Measurements from ENCODE around the gene KRTAP12-3. TPM values are rescaled to one million over a fixed set of nuclear protein-coding genes. Genes with fewer than 3 reads are reported as not detected.
"Not testable (repeated sequence)": the region's sequence is repeated elsewhere in the genome, so short reads cannot be mapped to it uniquely, and the experiment has no call there.

The KRTAP12-3 gene
- total and polyA plus RNA-seq, 8 donors = not detected

- Histone ChIP-seq H3K9me3 (peaks cover 0 to 41% (median 32%) of the 10 kb centered on the region in 4 donors), H3K4me1 (no peaks in the 10 kb centered on the region), H3K36me3 (no peaks in the 10 kb centered on the region), H3K4me3 (no peak overlapping the region), H3K27me3 (peaks cover 0 to 50% (median 29%) of the 10 kb centered on the region in 3 donors), H3K27ac (no peak overlapping the region)
- peak in 1 of 2 donors; percentile 23 for DNase-seq
- TF ChIP-seq EP300 (IDR thresholded peaks at IDR 0.05) = no peak
- TF ChIP-seq POLR2A (IDR thresholded peaks at IDR 0.05) = no peak
- no peak for TF ChIP-seq POLR2AphosphoS5 (IDR thresholded peaks at IDR 0.05)
- TF ChIP-seq, protein P1, sequence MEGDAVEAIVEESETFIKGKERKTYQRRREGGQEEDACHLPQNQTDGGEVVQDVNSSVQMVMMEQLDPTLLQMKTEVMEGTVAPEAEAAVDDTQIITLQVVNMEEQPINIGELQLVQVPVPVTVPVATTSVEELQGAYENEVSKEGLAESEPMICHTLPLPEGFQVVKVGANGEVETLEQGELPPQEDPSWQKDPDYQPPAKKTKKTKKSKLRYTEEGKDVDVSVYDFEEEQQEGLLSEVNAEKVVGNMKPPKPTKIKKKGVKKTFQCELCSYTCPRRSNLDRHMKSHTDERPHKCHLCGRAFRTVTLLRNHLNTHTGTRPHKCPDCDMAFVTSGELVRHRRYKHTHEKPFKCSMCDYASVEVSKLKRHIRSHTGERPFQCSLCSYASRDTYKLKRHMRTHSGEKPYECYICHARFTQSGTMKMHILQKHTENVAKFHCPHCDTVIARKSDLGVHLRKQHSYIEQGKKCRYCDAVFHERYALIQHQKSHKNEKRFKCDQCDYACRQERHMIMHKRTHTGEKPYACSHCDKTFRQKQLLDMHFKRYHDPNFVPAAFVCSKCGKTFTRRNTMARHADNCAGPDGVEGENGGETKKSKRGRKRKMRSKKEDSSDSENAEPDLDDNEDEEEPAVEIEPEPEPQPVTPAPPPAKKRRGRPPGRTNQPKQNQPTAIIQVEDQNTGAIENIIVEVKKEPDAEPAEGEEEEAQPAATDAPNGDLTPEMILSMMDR (IDR thresholded peaks at IDR 0.05) = no peak
- intact Hi-C loops (cut with DNase I; ENCODE audit: low total_unique reads) = no loop called here
- WGBS, 5 donors = 40 to 75% (median 74%) methylated on average over 14 of the region's 14 CpGs
Measured at GRCh38 chr21:44643741-44644310, 13.9 kb upstream of the KRTAP12-3 start.

- H3K36me3 ChIP-seq = no peaks in the 10 kb centered on the region
- intact Hi-C loops (cut with DNase I; ENCODE audit: low total_unique reads) = no loop called here
- H3K27me3 ChIP-seq = peaks cover 0 to 49% (median 21%) of the 10 kb centered on the region in 3 donors
- TF ChIP-seq, protein P1 (IDR thresholded peaks at IDR 0.05) = no peak
- TF ChIP-seq POLR2AphosphoS5 (IDR thresholded peaks at IDR 0.05) = no peak
- TF ChIP-seq POLR2A (IDR thresholded peaks at IDR 0.05) = no peak
- no peak for TF ChIP-seq EP300 (IDR thresholded peaks at IDR 0.05)
- H3K9me3 ChIP-seq = peaks cover 0 to 41% (median 32%) of the 10 kb centered on the region in 4 donors
- no peak overlapping the region for H3K27ac ChIP-seq
- no peak for DNase-seq
- H3K4me3 ChIP-seq = no peak overlapping the region
- 40 to 51% (median 47%) methylated on average over 2 of the region's 2 CpGs for WGBS, 5 donors
- no peaks in the 10 kb centered on the region for H3K4me1 ChIP-seq
Measured at GRCh38 chr21:44644878-44645277, 12.9 kb upstream of the KRTAP12-3 start.

- peaks cover 0 to 27% (median 18%) of the 10 kb centered on the region in 4 donors for H3K9me3 ChIP-seq
- intact Hi-C loops (cut with DNase I; ENCODE audit: low total_unique reads); H3K36me3 ChIP-seq; H3K4me3 ChIP-seq; H3K27ac ChIP-seq; H3K4me1 ChIP-seq: not testable (repeated sequence)
- H3K27me3 ChIP-seq = peaks cover 0 to 33% (median 21%) of the 10 kb centered on the region in 3 donors
- peak in 1 of 2 donors; percentile 13 for DNase-seq
- WGBS, 5 donors = 62 to 77% (median 72%) methylated on average over 11 to 21 of the region's 21 CpGs
Measured at GRCh38 chr21:44646366-44647221, 11.1 kb upstream of the KRTAP12-3 start, which contains the start of gene KRTAP10-11. Gene KRTAP10-11, plus strand, starts transcription at chr21:44646414. Its CDS starts 45 bp downstream, at chr21:44646459.

DNA sequence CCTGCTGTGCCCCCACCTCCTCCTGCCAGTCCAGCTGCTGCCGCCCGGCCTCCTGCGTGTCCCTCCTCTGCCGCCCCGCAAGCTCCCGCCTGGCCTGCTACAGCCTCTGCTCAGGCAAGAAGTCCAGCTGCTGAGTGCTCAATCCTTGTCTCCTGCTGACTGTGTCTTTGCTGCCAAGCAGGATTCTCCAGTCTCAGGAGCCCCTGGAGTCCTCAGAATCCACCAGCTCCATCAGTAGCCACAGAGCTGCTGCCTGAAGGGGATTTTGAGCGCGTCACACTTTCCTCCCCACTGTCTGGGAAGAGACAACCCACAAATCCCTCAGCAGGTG lies 10.5 kb upstream of the KRTAP12-3 start:
- Histone ChIP-seq H3K4me1 (no peaks in the 10 kb centered on the region), H3K9me3 (peaks cover 0 to 26% (median 17%) of the 10 kb centered on the region in 4 donors), H3K27me3 (peaks cover 0 to 33% (median 21%) of the 10 kb centered on the region in 3 donors), H3K4me3 (no peak overlapping the region), H3K27ac (no peak overlapping the region), H3K36me3 (no peaks in the 10 kb centered on the region)
- DNase-seq = peak in 1 of 2 donors; percentile 10
- intact Hi-C loops (cut with DNase I; ENCODE audit: low total_unique reads) = no loop called here
- 40 to 57% (median 52%) methylated on average over 8 of the region's 8 CpGs for WGBS, 5 donors
- TF ChIP-seq POLR2AphosphoS5 (IDR thresholded peaks at IDR 0.05) (no peak), POLR2A (IDR thresholded peaks at IDR 0.05) (no peak), EP300 (IDR thresholded peaks at IDR 0.05) (no peak)
- TF ChIP-seq, protein P1 (IDR thresholded peaks at IDR 0.05) = no peak
